Left hindlimb (tissue), 1 donor: ENCODE data around the gene BABAM2.
A peak's percentile ranks its signal among the peaks of the same experiment; 100 is the strongest.
"Not testable (repeated sequence)": the region's sequence is repeated elsewhere in the genome, so short reads cannot be mapped to it uniquely, and the experiment has no call there.

ENCODE experiments used
- DNase-seq: peaks from one replicate; pipeline ENCODE4 v3.0.0-alpha.2; 2018

Gene BABAM2

DNA sequence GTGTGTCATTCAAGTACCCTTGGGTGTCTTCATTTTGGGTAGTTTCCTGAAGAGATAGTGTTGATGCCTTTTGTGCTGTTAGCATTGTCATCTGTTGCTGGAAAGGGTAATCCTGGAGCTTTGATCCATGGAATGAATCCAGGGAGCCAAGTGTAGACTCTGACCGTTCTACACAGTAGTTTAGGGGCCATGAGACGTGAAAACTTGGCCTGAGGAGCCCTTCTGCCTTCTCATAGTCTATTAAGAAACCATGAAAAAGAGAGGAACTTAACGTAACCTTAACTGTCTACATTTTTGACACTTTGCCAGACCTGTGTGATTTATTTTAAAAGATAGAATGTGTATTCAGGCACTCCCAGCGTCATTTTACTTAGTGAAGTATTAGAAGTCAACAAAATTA is 194.0 kb downstream of the BABAM2 start:
- DNase-seq, result no peak

DNA sequence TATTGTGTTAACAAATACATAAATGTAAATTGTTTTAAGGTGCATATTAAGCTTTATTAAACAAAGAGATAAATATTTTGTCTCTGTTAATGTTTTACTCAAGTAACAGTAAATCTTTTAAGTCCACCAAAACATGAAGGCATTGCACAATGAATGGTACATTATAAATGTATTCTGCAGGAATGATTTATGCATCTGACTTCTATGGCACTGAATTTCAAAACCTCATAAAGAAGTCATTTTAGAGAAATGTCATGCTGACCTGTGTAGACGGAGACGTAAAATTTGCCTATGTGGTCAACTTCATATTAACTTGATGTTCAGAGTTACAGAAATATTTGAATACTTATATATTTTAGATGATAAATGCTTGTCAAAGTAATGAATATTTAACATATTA is 194.7 kb downstream of the BABAM2 start:
- DNase-seq, result no peak

DNA sequence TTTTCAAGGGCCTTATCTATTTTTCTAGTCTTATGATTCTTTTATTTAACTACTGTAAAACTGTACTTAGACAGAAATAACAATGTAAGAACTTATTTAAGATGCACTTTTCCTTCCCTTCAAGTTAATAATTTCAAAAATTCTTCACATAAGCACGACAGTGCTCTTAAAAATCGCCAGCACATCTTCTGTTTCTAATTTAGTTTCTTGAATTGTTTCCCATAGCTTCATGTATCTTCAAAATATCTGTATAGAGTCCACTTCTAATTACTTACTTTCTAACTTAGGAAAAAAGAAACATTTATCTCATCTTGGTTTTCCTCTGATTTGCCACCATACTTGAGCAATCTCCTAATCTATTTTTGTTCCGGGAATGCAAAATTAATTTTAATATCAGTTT is 196.1 kb downstream of the BABAM2 start:
- no peak for DNase-seq

DNA sequence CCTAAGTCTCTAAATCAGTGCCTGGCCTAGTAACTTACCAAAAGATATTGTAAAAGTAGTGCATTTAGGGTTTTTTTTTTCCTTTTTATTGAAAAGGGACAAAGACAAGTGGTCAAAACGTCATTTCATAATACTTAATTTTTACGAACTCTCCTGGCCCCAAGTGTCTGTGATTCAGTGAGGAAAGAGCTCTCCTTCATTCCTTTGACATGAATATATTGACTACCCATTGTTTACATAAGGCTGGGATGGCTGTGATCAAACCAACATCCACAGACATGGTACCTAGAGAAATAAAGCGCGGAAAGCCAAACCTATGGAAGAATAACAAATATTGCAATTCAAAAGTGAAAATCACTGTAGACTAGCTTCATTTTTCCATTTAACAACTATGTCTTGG is 198.4 kb downstream of the BABAM2 start:
- no peak for DNase-seq

DNA sequence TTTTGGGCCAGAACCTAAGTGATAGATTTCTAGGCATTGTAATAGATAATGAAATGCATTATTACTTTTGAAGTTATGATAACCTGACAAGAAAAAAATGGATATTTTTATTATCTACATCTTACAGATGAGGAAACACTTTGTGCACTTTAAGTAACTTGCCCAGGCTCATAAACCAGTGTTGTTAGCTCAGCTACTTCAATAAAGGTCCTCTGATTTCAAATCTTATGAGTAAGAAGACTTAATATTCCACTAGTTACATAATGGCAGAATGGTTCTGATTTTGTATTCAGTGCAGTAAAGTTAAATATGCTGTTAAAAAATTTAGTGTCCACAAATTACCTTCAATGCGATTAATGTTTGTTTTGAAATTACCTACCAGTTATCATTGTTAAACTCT is 199.0 kb downstream of the BABAM2 start:
- no peak for DNase-seq

DNA sequence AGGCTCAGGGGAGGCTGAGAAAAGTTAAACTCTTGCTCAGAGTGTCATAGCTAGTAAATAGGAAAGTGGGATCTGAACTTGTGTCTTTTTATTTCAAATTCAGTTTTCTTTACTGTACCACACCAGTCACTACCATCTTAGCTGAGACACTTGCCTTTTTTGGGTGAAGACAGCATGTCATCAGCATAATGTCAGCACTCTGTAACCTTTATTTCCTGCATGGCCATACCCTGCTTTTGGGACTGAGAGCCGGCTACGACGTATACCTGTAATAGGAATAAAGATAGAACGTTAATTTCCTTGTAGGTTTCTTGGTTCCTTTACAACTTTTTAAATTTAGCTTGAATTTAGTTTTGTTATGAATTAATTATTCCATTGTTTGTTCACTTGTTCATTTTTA is 202.8 kb downstream of the BABAM2 start:
- DNase-seq, result no peak

DNA sequence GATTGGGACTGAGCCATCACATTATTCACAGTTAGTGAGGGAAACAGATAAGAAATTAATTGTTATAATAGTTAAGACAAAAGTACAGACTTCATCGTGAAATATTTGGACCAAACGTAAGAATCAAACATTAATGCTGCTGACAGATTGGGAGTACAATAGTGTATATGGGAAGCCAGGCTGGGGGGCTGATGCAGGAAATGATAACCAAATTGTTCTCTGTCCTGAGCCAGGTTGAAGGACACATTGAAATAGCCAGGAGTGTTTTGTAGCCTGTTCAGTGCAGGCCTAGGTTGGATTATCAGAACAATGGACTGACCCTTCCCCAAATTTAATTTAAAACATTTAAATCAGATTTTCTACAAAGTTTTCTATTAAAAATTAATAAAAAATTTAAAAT is 203.2 kb downstream of the BABAM2 start:
- DNase-seq, result no peak

DNA sequence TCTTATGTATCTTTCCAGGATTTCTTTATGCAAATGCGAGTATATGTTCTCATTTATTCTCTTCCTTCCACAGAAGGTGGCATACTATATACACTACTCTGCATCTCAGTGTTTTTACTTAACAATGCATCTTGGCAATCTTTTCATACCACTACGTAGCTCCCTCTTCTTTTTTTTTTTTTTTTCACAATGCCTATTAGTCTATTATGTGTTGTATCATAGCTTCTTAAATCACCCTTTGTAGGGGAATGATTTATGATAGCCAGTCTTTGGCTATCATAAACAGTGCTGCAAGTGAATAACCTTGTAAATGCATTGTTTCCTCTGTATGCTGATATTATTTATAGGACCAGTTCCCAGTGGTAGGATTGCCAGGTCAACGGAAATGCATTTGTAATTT is 204.2 kb downstream of the BABAM2 start:
- no peak for DNase-seq

DNA sequence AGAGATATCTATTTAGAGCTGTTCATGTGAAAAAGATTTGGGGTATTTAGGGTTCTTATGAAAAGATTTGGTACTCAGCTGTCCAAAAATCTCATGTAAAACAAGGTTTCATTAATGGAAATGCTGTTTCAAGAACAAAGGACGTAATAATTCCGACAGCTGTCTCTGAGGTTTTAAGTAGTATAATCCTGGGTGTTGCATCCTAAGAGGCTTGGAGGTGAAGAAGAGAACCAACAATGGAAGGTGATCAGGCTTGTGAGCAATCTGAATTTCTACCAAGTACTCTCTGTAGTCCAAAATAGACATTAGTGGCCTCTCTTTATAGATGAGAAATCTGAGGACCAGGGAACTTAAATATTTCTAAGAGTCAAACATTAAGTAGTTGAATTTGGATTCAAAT is 205.1 kb downstream of the BABAM2 start:
- DNase-seq, result no peak

DNA sequence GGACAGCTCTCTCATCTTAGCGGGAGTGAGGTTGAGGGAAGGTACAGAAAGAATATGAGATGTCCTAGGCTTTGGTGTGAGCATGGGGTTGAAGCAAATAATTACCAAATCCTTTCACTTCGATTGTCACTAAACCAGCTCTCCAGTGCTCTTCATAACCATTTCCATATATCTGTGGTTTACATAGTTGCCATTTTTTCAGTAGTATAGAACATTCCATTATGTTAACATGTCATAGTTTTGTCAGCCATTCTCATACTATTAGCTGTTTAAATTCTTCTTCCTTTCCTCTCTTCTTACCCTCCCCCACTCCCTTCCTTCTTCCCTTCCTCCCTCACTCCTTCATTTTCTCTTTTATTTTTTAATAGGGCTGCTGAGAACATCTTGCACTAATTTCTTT is 205.9 kb downstream of the BABAM2 start:
- DNase-seq, result no peak

DNA sequence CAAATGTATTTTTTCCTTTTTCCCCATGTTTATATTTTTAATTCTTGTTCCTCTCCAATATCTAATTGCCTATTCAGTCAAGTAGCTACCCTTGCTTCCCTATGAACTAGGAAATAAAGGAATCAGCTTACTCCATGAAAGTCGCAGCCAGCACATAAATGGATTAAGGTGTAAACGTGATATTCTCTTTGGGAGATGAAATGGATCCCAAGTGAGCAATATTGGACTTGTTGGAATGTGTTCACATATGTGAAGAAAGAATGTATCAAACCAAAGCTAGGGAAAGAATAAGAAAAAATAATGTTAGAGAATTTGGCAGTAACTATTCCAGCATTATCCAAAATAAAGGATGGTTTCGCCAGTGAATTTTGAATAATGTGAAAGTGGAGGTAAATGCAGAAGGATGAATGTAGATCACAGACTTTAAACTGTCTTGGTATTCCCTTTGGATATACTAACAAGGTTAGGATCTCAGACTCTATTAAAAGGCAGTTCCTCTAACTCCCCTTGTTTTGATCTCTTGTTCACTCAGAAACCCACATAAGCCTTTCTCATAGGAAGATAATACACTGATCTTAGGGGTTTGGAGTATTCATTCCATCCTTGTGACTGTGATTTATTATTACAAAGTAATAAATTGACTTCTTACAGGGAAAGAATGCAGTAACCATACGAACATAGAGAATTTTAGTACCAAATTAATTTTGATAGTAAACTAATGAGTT is 208.1 kb downstream of the BABAM2 start:
- DNase-seq, result no peak

DNA sequence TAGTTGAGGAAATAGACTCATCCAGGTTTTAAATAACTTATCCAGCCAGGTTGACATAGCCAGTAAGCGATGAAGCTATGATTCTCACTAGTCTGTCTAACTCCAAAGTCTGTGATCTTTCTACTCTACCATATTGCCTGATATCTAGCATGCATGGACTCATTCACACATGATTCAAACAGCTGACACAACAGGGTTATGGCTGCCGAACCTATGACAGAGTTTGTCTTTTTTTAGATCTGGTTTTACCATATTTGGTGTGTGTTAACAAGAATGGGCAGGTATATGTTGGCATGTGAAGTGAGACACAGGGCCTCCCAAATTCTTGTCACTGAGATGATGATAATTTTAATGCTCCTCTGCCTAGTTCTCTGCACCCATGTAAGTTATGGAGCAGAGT is 210.6 kb downstream of the BABAM2 start:
- no peak for DNase-seq

DNA sequence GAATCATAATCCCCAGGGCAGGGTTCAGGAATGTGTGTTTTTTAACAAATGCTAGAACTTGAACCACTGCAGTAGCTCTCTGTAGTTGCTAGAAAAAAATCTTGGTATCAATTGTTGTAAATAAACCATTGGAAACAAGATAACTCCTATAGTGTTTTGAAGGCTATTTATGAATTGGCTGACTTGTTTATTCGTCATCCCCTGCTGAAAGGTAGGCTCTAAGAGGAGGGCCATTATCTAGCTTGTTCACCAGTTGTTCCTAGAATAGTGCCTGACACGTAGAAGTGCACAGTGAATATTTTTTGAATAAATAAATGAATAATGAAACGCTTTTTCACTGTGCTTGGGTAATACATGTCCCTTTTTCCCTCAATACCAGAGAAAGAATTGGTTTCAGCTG is 211.4 kb downstream of the BABAM2 start:
- no peak for DNase-seq

DNA sequence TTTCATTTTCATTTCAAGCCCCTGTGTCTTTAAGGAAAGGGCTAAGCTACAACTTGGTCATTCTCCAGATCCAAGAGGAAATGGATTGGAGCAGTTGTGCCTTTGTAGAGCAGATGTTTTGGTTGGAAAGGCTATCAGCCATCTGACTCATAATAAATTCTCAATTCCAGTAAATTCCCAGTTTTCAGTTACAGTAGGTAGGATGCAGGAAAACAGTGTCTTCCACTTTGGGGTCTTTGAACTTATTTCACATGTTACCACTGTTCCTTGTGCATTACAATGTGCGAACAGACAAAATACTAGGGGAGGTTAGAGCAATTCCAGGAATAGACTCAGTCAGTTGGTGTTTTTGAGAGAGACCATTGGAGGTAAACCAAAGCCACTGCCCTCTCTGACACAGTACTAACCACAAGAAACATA is 211.9 kb downstream of the BABAM2 start:
- no peak for DNase-seq

DNA sequence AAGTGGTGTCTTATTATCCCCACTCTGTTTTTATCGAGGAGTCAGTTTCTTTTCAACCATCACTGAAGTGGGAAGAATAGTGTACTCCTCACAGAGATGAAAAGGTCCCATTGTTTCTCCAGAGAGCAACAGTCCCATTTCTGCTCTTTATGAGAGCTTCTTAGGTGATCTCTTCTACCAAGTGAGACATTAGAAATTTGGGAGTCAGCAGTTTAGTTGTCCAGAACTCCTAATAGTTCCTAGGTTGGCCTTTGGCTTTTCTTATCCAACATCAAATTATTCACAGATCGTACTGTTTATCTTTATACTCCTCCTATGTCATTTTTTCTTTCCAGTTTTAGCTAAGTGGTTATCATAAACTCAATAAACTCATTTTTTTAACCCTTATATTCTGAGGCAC is 213.1 kb downstream of the BABAM2 start:
- DNase-seq, result no peak

DNA sequence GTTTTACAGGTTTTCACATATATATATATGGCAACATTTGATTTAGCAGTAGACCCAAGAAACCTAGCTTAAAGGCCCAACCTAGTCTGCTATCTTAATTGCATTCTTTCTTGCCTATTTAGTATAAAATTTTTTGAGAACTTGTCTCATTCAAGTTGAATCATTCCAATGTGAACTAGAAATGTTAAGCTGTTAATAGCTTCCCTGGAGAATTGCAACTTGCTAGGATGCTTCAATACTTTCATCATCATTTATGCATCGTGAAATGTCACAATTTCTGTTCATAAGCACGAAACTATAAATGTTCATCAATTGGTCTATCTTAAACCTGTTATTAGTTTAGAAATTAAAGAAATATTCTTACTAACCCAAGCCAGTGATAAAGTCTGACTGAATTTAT is 217.6 kb downstream of the BABAM2 start:
- no peak for DNase-seq

DNA sequence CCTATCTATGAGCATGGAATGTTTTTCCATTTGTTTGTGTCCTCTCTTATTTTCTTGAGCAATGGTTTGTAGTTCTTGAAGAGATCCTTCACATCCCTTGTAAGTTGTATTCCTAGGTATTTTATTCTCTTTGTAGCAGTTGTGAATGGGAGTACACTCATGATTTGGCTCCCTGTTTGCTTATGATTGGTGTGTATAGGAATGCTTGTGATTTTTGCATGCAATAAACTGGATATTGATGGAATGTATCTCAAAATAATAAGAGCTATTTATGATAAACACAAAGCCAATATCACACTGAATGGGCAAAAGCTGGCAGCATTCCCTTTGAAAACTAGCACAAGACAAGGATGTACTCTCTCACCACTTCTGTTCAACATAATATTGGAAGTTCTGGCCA is 223.2 kb downstream of the BABAM2 start:
- DNase-seq, result not testable (repeated sequence)

DNA sequence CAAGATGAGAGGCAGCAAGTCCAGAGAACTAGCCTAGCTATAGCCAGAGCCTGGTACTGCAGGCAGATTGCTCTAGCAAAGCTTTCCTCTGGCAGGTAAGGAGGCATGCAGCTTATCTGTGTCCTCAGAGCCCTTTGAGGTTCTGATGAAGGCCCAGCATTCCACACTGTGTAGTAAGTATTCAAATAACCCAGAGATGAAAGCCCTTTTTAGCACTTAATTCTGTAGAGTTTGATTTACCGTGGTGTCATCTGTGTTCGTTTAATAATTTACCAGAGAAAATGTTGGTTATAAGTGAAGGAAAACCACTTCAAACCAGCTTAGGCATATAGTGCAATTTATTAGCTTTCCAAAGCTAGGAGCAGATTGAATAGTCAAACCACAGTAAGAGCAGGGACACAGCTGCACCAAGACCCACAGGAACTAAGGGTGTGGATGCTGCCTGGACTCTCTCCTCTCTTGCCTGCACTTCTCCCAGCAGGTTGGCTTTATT is 226.6 kb downstream of the BABAM2 start:
- no peak for DNase-seq

DNA sequence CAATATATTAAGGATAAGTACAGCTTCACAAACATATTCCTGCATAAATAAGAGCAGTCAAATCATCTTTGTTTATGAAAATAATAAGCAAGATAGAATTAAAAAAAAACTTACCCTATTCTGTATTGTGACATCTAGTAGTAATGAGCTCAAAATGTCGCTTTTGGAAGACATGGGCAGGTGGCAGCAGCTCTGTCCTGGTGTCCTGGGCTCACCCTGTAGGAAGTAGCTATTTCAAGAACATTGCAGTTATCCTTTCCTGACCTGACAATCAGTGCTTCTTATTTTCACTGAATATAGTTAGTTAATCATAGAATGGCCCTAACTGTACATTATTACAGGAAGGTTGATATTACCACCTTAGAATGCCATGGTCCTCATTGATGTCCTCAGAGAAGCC is 229.1 kb downstream of the BABAM2 start:
- DNase-seq, result no peak

DNA sequence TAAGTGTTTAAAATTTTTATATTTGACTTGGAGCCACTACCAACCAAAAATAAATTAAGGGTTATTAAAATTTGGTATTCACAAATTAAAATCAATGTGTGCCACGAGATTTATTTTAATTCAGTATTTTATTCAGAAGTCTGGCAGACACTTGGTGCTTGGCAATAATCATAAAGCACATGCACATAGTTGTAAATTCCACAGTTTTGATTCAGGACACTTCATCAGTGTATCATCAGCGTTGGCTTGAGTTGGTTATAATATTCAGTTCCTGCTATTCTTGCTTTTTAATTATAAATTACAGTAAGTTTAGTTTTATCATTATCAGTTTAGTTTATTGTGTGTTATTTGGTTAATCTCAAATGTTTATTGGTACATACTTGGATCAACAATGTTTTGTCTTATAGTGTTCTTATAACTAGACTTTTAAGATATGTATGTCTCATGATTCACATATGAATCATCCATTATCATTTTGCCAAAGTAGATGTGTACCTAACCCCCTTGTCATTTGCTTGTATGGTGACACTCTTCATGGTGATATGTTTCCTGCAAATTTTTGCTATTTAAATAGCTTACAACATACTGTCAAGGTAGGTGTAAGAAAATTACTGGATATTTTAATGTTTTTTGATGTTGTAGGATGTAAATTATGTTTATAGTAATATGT is 237.9 kb downstream of the BABAM2 start:
- no peak for DNase-seq

DNA sequence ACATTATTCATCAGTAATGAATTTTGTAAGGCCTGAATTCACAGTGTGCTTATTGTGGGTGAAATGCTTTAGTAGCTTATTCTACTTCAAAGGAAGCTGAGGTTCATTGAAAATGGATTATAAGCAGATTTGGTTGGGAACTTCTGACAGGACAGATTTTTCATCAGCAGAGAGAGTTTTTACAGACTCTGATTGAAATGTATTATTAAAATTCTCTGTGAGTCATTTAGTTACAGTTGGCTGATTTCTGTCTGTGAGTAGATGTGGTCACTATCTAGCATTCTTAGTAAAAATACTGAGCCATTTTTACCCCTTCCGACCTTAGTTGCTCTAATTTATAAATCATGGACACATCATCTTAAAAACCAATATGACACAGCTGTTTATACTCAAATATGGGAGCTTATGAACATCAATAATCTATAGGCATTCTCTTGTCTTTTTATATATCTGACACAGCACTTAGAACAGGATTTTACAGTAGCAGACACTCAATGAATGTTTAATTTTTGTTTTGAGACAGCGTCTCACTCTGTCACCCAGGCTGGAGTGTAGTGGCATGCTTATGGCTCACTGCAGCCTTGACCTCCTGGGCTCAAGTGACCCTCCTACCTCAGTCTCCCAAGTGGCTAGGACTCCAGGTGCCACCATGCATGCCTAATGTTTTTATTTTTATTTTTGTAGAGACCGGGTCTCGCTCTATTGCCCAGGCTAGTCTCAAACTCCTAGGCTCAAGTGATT is 239.6 kb downstream of the BABAM2 start:
- DNase-seq, result no peak

DNA sequence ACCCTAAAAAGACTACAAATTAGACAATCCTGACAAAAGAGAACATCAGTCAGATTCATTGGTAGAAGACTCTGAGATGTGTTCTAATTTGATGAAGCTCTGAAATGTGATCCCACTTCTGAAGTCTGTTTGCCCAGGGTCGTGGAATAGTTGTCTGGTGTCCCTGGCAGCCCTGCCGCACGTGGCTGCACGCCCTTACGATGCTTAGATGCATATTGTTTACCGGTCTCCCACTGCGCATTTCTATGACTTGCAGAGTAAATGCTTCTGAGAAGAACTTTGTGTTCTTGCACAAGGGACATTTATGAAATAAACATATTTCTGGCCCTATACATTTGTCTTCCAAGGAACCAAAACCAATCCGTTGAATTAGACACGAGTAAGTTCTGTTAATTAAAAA is 243.2 kb downstream of the BABAM2 start:
- no peak for DNase-seq

DNA sequence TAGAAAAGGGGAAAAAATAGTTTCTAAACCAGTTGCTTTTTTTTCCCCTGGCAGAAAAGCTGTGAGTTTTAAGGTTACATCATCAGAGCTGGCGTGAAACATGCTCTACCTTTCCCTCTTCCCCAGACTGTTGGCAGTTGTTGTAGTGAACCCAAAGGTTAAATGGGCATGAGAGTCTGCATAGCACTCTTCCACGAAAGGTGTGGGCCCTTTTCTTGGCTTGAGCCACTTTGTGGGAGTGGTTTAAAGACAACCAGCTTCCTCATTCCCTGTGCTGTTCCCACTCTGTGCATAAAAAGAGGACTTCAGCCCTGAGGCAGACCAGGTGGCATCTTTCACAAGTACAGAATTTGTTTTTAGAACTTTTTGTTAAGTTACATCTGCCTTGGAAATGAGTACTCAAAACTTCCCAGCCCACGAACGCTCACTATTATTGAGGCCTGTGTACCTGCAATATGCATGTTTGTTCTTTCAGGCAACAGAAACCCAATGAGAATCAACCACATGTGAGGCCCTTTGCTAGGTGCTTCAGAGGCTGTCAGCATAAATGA is 243.8 kb downstream of the BABAM2 start:
- peak; percentile 31 for DNase-seq

DNA sequence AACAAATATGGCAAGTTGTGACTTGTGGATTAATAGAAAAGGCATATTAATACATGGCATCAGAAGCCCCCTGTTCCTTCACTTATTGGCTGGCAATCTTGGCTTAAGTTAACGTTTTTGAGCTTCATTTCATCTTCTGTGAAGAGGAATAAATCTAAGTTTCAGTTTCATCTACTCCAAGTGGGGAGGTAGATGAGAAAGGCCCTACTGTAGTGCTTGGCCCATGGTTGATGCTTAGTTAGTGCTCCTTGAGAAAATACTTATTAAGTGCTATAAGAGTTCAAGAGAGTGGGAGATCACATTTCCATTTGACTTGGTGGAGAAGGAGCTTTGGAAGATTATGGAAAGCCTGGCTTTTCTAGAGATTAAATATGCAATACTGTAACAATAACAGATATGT is 244.3 kb downstream of the BABAM2 start:
- DNase-seq, result no peak
